GM23338 (cell line): ENCODE data around the gene COL4A5. TPM values are rescaled to one million over a fixed set of nuclear protein-coding genes. Genes with fewer than 3 reads are reported as not detected.
A peak's percentile ranks its signal among the peaks of the same experiment; 100 is the strongest.

ENCODE experiments used
- ATAC-seq: fragments of 200-7000 bp; cut with Tn5 transposase; 3 replicates; pipeline ENCODE4 v1.9.1; 2020
- DNase-seq: peaks from one replicate; pipeline ENCODE4 v3.0.0-alpha.2; 2015; ENCODE audit warnings: low spot score
- H2AFZ ChIP-seq: fragments of 200-600 bp; sonication (generic); 2 replicates; pipeline ENCODE4 v1.8.0; 2016; ENCODE audit warnings: antibody characterized with exemption, mild to moderate bottlenecking, moderate library complexity
- H3F3A ChIP-seq: fragments of 200-600 bp; sonication (generic); replicated peaks from 2 replicates; pipeline ENCODE4 v1.8.0; 2017; ENCODE audit warnings: antibody characterized with exemption, mixed run types, low read depth
- H3K27ac ChIP-seq: fragments of 200-600 bp; sonication (generic); 2 replicates; pipeline ENCODE4 v1.6.1; 2016; ENCODE audit warnings: low read depth
- H3K27me3 ChIP-seq: fragments of 200-600 bp; sonication (generic); 2 replicates; pipeline ENCODE4 v1.8.0; 2016; ENCODE audit warnings: mild to moderate bottlenecking, mixed run types, moderate library complexity; ENCODE audit not compliant: insufficient read depth
- H3K36me3 ChIP-seq: fragments of 200-600 bp; sonication (generic); 2 replicates; pipeline ENCODE4 v1.8.0; 2016; ENCODE audit warnings: mild to moderate bottlenecking; ENCODE audit not compliant: insufficient read depth
- H3K4me1 ChIP-seq: fragments of 200-600 bp; sonication (generic); 2 replicates; pipeline ENCODE4 v1.8.0; 2016; ENCODE audit warnings: mild to moderate bottlenecking, moderate library complexity; ENCODE audit not compliant: insufficient read depth
- H3K4me2 ChIP-seq: fragments of 200-600 bp; sonication (generic); 2 replicates; pipeline ENCODE4 v1.7.1; 2017; ENCODE audit warnings: mixed run types
- H3K4me3 ChIP-seq: fragments of 200-600 bp; sonication (generic); 2 replicates; pipeline ENCODE4 v1.6.1; 2016; ENCODE audit warnings: mixed run types
- H3K79me2 ChIP-seq: fragments of 200-600 bp; sonication (generic); replicated peaks from 2 replicates; pipeline ENCODE4 v1.8.0; 2017; ENCODE audit warnings: mild to moderate bottlenecking; ENCODE audit not compliant: insufficient read depth
- H3K9me2 ChIP-seq: fragments of 200-600 bp; sonication (generic); 2 replicates; pipeline ENCODE4 v1.8.0; 2017; ENCODE audit not compliant: insufficient read depth
- H4K20me1 ChIP-seq: fragments of 200-600 bp; sonication (generic); replicated peaks from 2 replicates; pipeline ENCODE4 v1.8.0; 2017; ENCODE audit warnings: mild to moderate bottlenecking; ENCODE audit not compliant: insufficient read depth
- H3K27ac Mint-ChIP-seq: 2 replicates; pipeline ENCODE4 v1.8.0; 2020; ENCODE audit warnings: inconsistent platforms, mild to moderate bottlenecking, moderate library complexity, mixed read lengths
- H3K27me3 Mint-ChIP-seq: 3 replicates; pipeline ENCODE4 v1.8.0; 2022; ENCODE audit warnings: low read depth, mild to moderate bottlenecking, moderate library complexity, mixed read lengths, inconsistent platforms; ENCODE audit not compliant: insufficient read depth, poor library complexity
- H3K36me3 Mint-ChIP-seq: 3 replicates; pipeline ENCODE4 v1.8.0; 2021; ENCODE audit warnings: low read depth, mild to moderate bottlenecking, inconsistent platforms, moderate library complexity, mixed read lengths
- H3K4me1 Mint-ChIP-seq: 3 replicates; pipeline ENCODE4 v1.8.0; 2020; ENCODE audit warnings: mild to moderate bottlenecking, inconsistent platforms, mixed read lengths
- H3K4me3 Mint-ChIP-seq: 3 replicates; pipeline ENCODE4 v1.8.0; 2021; ENCODE audit warnings: moderate library complexity, mild to moderate bottlenecking, inconsistent platforms, mixed read lengths
- H3K9me3 Mint-ChIP-seq: 3 replicates; pipeline ENCODE4 v1.8.0; 2020; ENCODE audit warnings: moderate library complexity, mild to moderate bottlenecking, inconsistent platforms, mixed read lengths
- CREB1 ChIP-seq: fragments of 250-450 bp; sonication (Bioruptor Pico); IDR thresholded peaks from 2 replicates; pipeline ENCODE4 v1.5.0; 2020; ENCODE audit warnings: low read depth, mild to moderate bottlenecking, moderate library complexity
- EZH2 ChIP-seq: fragments of 200-600 bp; sonication (generic); IDR thresholded peaks from one replicate; pipeline ENCODE4 v1.8.0; 2017; ENCODE audit warnings: antibody characterized with exemption, mild to moderate bottlenecking, low read depth; ENCODE audit not compliant: unreplicated experiment
- EZH2phosphoT487 ChIP-seq: fragments of 200-600 bp; sonication (generic); IDR thresholded peaks from one replicate; pipeline ENCODE4 v1.8.1; 2018; ENCODE audit warnings: antibody characterized with exemption; ENCODE audit not compliant: unreplicated experiment
- JUNB ChIP-seq: IDR thresholded peaks from one replicate; pipeline ENCODE4 v1.6.1; 2016; ENCODE audit warnings: antibody characterized with exemption; ENCODE audit not compliant: unreplicated experiment
- NANOG ChIP-seq: IDR thresholded peaks from 2 replicates; pipeline ENCODE4 v1.6.1; 2016; ENCODE audit warnings: antibody characterized with exemption, borderline replicate concordance
- POLR2AphosphoS5 ChIP-seq: IDR thresholded peaks from 2 replicates; pipeline ENCODE4 v1.6.1; 2016; ENCODE audit warnings: antibody characterized with exemption, low read depth
- polyA plus RNA-seq: library from polyadenylated mRNA; unstranded; fragments of >200 nt; fragmentation: Nextera tagmentation; extraction: Ambion mirVana; gene quantifications from 2 replicates; pipeline ENCODE4 v1.2.1, GENCODE V29; 2016
- total RNA-seq: library from RNA; depleted of rRNA; stranded (reverse); fragments of >200 nt; shearing (Covaris generic); gene quantifications from 2 replicates; pipeline ENCODE4 v1.2.3, GENCODE V29; 2014
- TF ChIP-seq, protein P1 (sequence below): IDR thresholded peaks from one replicate; pipeline ENCODE4 v1.6.1; 2018; ENCODE audit warnings: antibody characterized with exemption; ENCODE audit not compliant: unreplicated experiment
- TF ChIP-seq, protein P2 (sequence below), 2 experiments: fragments of 200-600 bp in 1 of 2; sonication (generic) in 1 of 2; conservative IDR thresholded peaks; 2 replicates each; pipeline versions ENCODE4 v1.5.1 to v1.6.1; 2016 to 2017; ENCODE audit warnings: antibody characterized with exemption in 2 of 2, low read depth in 2 of 2, mild to moderate bottlenecking in 2 of 2, moderate library complexity in 1 of 2
- TF ChIP-seq, protein P3 (sequence below): IDR thresholded peaks from 2 replicates; pipeline ENCODE4 v1.6.1; 2016; ENCODE audit warnings: antibody characterized with exemption

The COL4A5 gene
- total and polyA plus RNA-seq, 2 experiments from 2014 or later, result 15.5 to 48.1 TPM

DNA sequence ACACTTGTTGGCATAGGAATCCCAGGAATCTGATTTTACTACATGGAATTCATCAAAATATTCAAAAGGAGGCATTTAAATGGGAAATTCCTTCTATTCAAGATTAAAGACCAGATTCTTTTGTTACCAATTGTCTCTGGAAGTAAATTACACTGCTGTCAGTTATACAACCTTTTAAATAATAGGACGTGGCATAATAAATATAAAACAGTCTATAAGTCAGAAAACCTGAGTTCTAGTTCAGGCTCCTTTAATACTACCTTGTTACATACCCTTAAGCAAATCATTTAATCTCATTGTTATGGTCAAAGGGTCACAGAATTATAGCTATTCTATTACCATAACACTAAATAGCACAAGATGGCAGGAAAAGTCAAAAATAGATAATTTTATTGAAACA, 20.2 kb upstream of the COL4A5 start (continued):
- TF ChIP-seq, protein P1, sequence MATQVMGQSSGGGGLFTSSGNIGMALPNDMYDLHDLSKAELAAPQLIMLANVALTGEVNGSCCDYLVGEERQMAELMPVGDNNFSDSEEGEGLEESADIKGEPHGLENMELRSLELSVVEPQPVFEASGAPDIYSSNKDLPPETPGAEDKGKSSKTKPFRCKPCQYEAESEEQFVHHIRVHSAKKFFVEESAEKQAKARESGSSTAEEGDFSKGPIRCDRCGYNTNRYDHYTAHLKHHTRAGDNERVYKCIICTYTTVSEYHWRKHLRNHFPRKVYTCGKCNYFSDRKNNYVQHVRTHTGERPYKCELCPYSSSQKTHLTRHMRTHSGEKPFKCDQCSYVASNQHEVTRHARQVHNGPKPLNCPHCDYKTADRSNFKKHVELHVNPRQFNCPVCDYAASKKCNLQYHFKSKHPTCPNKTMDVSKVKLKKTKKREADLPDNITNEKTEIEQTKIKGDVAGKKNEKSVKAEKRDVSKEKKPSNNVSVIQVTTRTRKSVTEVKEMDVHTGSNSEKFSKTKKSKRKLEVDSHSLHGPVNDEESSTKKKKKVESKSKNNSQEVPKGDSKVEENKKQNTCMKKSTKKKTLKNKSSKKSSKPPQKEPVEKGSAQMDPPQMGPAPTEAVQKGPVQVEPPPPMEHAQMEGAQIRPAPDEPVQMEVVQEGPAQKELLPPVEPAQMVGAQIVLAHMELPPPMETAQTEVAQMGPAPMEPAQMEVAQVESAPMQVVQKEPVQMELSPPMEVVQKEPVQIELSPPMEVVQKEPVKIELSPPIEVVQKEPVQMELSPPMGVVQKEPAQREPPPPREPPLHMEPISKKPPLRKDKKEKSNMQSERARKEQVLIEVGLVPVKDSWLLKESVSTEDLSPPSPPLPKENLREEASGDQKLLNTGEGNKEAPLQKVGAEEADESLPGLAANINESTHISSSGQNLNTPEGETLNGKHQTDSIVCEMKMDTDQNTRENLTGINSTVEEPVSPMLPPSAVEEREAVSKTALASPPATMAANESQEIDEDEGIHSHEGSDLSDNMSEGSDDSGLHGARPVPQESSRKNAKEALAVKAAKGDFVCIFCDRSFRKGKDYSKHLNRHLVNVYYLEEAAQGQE, result no peak

DNA sequence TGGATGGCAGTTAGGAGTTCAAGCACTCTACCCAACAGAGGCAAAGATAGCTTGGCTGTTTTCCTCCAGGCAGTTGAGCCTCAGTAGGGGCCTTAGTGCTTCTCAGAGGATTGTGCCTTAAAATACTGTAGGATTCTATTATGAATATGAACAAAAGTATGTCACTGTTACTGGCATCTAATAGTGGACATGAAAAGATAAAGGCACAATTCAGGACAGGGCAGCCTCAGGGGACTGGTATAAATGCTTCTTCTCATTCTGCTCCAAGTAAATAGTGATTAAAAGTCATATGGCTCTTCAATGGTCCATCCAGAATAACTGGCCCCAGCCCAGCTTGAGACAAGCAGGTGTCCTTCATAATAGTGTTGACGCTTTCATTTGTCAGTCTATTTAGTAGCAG, 19.2 kb upstream of the COL4A5 start:
- H3K4me1 ChIP-seq, result peaks cover 34% of the 10 kb centered on the region
- no peak overlapping the region for H3K4me2 ChIP-seq
- Mint-ChIP-seq H3K27ac (no peak overlapping the region), H3K4me1 (peaks cover 26% of the 10 kb centered on the region), H3K27me3 (no peaks in the 10 kb centered on the region), H3K4me3 (no peak overlapping the region), H3K36me3 (no peaks in the 10 kb centered on the region), H3K9me3 (no peaks in the 10 kb centered on the region)
- H3K4me3 ChIP-seq, result no peak overlapping the region
- H3K27me3 ChIP-seq, result no peaks in the 10 kb centered on the region
- ATAC-seq, result no peak
- no peaks in the 10 kb centered on the region for H3K79me2 ChIP-seq
- TF ChIP-seq, protein P2, sequence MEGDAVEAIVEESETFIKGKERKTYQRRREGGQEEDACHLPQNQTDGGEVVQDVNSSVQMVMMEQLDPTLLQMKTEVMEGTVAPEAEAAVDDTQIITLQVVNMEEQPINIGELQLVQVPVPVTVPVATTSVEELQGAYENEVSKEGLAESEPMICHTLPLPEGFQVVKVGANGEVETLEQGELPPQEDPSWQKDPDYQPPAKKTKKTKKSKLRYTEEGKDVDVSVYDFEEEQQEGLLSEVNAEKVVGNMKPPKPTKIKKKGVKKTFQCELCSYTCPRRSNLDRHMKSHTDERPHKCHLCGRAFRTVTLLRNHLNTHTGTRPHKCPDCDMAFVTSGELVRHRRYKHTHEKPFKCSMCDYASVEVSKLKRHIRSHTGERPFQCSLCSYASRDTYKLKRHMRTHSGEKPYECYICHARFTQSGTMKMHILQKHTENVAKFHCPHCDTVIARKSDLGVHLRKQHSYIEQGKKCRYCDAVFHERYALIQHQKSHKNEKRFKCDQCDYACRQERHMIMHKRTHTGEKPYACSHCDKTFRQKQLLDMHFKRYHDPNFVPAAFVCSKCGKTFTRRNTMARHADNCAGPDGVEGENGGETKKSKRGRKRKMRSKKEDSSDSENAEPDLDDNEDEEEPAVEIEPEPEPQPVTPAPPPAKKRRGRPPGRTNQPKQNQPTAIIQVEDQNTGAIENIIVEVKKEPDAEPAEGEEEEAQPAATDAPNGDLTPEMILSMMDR (conservative IDR thresholded peaks at IDR 0.05; ENCODE audit: low read depth in 2 of 2), result no peak
- TF ChIP-seq EZH2phosphoT487, result no peak
- TF ChIP-seq POLR2AphosphoS5, result no peak
- TF ChIP-seq NANOG, result no peak
- no peak overlapping the region for H2AFZ ChIP-seq
- DNase-seq, result no peak
- no peaks in the 10 kb centered on the region for H4K20me1 ChIP-seq
- H3K27ac ChIP-seq, result no peak overlapping the region
- H3K9me2 ChIP-seq, result no peaks in the 10 kb centered on the region
- H3F3A ChIP-seq, result no peaks in the 10 kb centered on the region
- H3K36me3 ChIP-seq, result no peaks in the 10 kb centered on the region

DNA sequence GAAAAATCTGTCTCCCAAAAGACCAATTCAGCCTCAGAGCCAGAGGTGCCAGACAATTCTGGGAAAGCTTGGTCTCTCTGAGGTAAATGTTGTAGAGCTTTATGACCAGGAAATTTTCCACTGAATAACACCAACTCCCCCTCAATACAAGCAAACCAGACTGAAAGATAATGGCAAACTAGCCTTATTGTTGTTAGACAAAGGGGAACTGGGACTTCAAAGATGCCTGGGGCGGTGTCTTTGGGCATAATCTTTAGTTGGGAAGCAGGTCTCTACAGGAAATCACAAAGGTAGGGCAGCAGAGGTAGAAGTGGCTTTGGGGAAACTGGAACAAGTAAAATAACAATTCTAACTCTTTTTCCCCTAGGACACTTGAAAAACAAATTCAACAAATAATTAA, 13.4 kb upstream of the COL4A5 start:
- peaks cover 4% of the 10 kb centered on the region; the same call in 1 of the 3 replicates for H3K36me3 Mint-ChIP-seq
- peak; percentile 35 for DNase-seq
- TF ChIP-seq JUNB (no peak), EZH2 (no peak), CREB1 (no peak), NANOG (no peak)
- TF ChIP-seq, protein P3, sequence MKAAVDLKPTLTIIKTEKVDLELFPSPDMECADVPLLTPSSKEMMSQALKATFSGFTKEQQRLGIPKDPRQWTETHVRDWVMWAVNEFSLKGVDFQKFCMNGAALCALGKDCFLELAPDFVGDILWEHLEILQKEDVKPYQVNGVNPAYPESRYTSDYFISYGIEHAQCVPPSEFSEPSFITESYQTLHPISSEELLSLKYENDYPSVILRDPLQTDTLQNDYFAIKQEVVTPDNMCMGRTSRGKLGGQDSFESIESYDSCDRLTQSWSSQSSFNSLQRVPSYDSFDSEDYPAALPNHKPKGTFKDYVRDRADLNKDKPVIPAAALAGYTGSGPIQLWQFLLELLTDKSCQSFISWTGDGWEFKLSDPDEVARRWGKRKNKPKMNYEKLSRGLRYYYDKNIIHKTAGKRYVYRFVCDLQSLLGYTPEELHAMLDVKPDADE, result no peak
- TF ChIP-seq, protein P1, result no peak
- TF ChIP-seq, protein P2 (conservative IDR thresholded peaks at IDR 0.05; ENCODE audit: low read depth in 2 of 2), result no peak

More for the DNA sequence above, 13.4 kb upstream of the COL4A5 start:
- peak; percentile 67 for ATAC-seq
- Mint-ChIP-seq H3K27me3 (peaks cover 2% of the 10 kb centered on the region), H3K9me3 (no peaks in the 10 kb centered on the region), H3K27ac (no peak overlapping the region), H3K4me1 (peaks cover 12% of the 10 kb centered on the region; the same call in 2 of the 3 replicates), H3K4me3 (no peak overlapping the region)
- Histone ChIP-seq H3K79me2 (no peaks in the 10 kb centered on the region), H3K4me2 (no peak overlapping the region), H3K4me1 (peaks cover 12% of the 10 kb centered on the region; the same call in 1 of the 2 replicates), H2AFZ (no peak overlapping the region), H3K27ac (no peak overlapping the region), H4K20me1 (no peaks in the 10 kb centered on the region), H3K36me3 (no peaks in the 10 kb centered on the region), H3K27me3 (no peaks in the 10 kb centered on the region), H3F3A (no peaks in the 10 kb centered on the region), H3K4me3 (no peak overlapping the region), H3K9me2 (no peaks in the 10 kb centered on the region)
